Measurements from ENCODE around the gene WBP1.

Gene WBP1

GRCh38 chr2:74444498-74445318 lies 13.5 kb upstream of the WBP1 start:
- H3K4me3 ChIP-seq (ENCODE audit: low read length) = no peak overlapping the region
- DNase-seq (ENCODE audit: low read depth) = no peak
- TF ChIP-seq CTCF (IDR thresholded peaks at IDR 0.05; ENCODE audit: insufficient read depth, low read depth, low read length, missing control alignments) = no peak

GRCh38 chr2:74447230-74447999 lies 10.8 kb upstream of the WBP1 start:
- no peak for DNase-seq (ENCODE audit: low read depth)
- no peak overlapping the region for H3K4me3 ChIP-seq (ENCODE audit: low read length)
- no peak for TF ChIP-seq CTCF (IDR thresholded peaks at IDR 0.05; ENCODE audit: insufficient read depth, low read depth, low read length, missing control alignments)

GRCh38 chr2:74448771-74449170 lies 9.5 kb upstream of the WBP1 start:
- no peak for TF ChIP-seq CTCF (IDR thresholded peaks at IDR 0.05; ENCODE audit: insufficient read depth, low read depth, low read length, missing control alignments)
- no peak for DNase-seq (ENCODE audit: low read depth)
- no peak overlapping the region for H3K4me3 ChIP-seq (ENCODE audit: low read length)

GRCh38 chr2:74450570-74451190 lies 7.6 kb upstream of the WBP1 start:
- no peak for TF ChIP-seq CTCF (IDR thresholded peaks at IDR 0.05; ENCODE audit: insufficient read depth, low read depth, low read length, missing control alignments)
- no peak overlapping the region for H3K4me3 ChIP-seq (ENCODE audit: low read length)
- no peak for DNase-seq (ENCODE audit: low read depth)

GRCh38 chr2:74454654-74455511 lies 3.4 kb upstream of the WBP1 start, which contains the start of gene INO80B:
Gene INO80B, plus strand, starts transcription at chr2:74455087. Its CDS starts 30 bp downstream, at chr2:74455117.
- peak; percentile 99 for DNase-seq (ENCODE audit: low read depth)
- peak within 1 kb of the TSS; percentile 95 for H3K4me3 ChIP-seq (ENCODE audit: low read length)
- no peak for TF ChIP-seq CTCF (IDR thresholded peaks at IDR 0.05; ENCODE audit: insufficient read depth, low read depth, low read length, missing control alignments)

GRCh38 chr2:74457129-74457548 lies 1.1 kb upstream of the WBP1 start:
- peak overlapping the region; percentile 71 for H3K4me3 ChIP-seq (ENCODE audit: low read length)
- no peak for DNase-seq (ENCODE audit: low read depth)
- TF ChIP-seq CTCF (IDR thresholded peaks at IDR 0.05; ENCODE audit: insufficient read depth, low read depth, low read length, missing control alignments) = no peak

Measured in epithelial cell of esophagus (primary cell).